RWPE2 (cell line): Measurements from ENCODE around the gene TMED10.

Experiments
- ATAC-seq: fragments of 200-7000 bp; cut with Tn5 transposase; 3 replicates; pipeline ENCODE4 v1.9.1; 2021; ENCODE audit warnings: low read depth
- DNase-seq: peaks from one replicate; pipeline ENCODE4 v3.0.0-alpha.2; 2020; ENCODE audit warnings: low spot score
- H3K27ac ChIP-seq: fragments of 450-650 bp; 2 replicates; pipeline ENCODE4 v1.5.1; 2017; ENCODE audit warnings: mild to moderate bottlenecking; ENCODE audit not compliant: poor library complexity, severe bottlenecking
- H3K27me3 ChIP-seq: fragments of 250-450 bp; sonication (Bioruptor Pico); 2 replicates; pipeline ENCODE4 v1.5.1; 2021; ENCODE audit warnings: mild to moderate bottlenecking, moderate library complexity; ENCODE audit not compliant: insufficient read depth, poor library complexity, severe bottlenecking
- H3K36me3 ChIP-seq: fragments of 250-450 bp; sonication (Bioruptor Pico); 2 replicates; pipeline ENCODE4 v1.5.1; 2020; ENCODE audit warnings: low read depth, mild to moderate bottlenecking, moderate library complexity
- H3K4me1 ChIP-seq: fragments of 250-450 bp; sonication (Bioruptor Pico); 2 replicates; pipeline ENCODE4 v1.5.1; 2021; ENCODE audit warnings: mild to moderate bottlenecking, moderate library complexity; ENCODE audit not compliant: insufficient read depth, poor library complexity, severe bottlenecking
- H3K4me3 ChIP-seq: fragments of 250-450 bp; sonication (Bioruptor Pico); 2 replicates; pipeline ENCODE4 v1.5.1; 2021; ENCODE audit warnings: mild to moderate bottlenecking, moderate library complexity; ENCODE audit not compliant: severe bottlenecking
- H3K9me3 ChIP-seq: fragments of 250-450 bp; sonication (Bioruptor Pico); 2 replicates; pipeline ENCODE4 v1.5.1; 2021; ENCODE audit warnings: mild to moderate bottlenecking, moderate library complexity; ENCODE audit not compliant: severe bottlenecking
- CTCF ChIP-seq: fragments of 450-650 bp; IDR thresholded peaks from one replicate; pipeline ENCODE4 v1.5.1; 2017; ENCODE audit warnings: mild to moderate bottlenecking, moderate library complexity; ENCODE audit not compliant: poor library complexity, severe bottlenecking

Gene TMED10

GRCh38 chr14:75196468-75196867 is 20.1 kb upstream of the TMED10 start:
- Histone ChIP-seq H3K27ac (no peak overlapping the region), H3K36me3 (no peaks in the 10 kb centered on the region), H3K4me1 (peaks cover 21% of the 10 kb centered on the region), H3K4me3 (no peak overlapping the region), H3K27me3 (no peaks in the 10 kb centered on the region), H3K9me3 (no peaks in the 10 kb centered on the region)
- no peak for TF ChIP-seq CTCF
- ATAC-seq (no peak), DNase-seq (no peak)

- no peak overlapping the region for H3K4me3 ChIP-seq
- no peaks in the 10 kb centered on the region for H3K9me3 ChIP-seq
- no peak overlapping the region for H3K27ac ChIP-seq
- H3K4me1 ChIP-seq, result peaks cover 21% of the 10 kb centered on the region
- TF ChIP-seq CTCF, result no peak
- H3K36me3 ChIP-seq, result no peaks in the 10 kb centered on the region
- no peak for DNase-seq
- ATAC-seq, result no peak
- no peaks in the 10 kb centered on the region for H3K27me3 ChIP-seq
Observed at GRCh38 chr14:75196064-75196463, 19.7 kb upstream of the TMED10 start.

- Histone ChIP-seq H3K4me1 (no peaks in the 10 kb centered on the region), H3K27me3 (no peaks in the 10 kb centered on the region), H3K27ac (no peak overlapping the region), H3K4me3 (no peak overlapping the region), H3K36me3 (no peaks in the 10 kb centered on the region), H3K9me3 (no peaks in the 10 kb centered on the region)
- TF ChIP-seq CTCF, result no peak
- DNase-seq (no peak), ATAC-seq (no peak)
Observed at GRCh38 chr14:75191100-75191499, 14.7 kb upstream of the TMED10 start.

GRCh38 chr14:75190023-75190422 is 13.6 kb upstream of the TMED10 start:
- H3K4me3 ChIP-seq, result no peak overlapping the region
- H3K36me3 ChIP-seq, result no peaks in the 10 kb centered on the region
- H3K9me3 ChIP-seq, result no peaks in the 10 kb centered on the region
- no peaks in the 10 kb centered on the region for H3K27me3 ChIP-seq
- no peak overlapping the region for H3K27ac ChIP-seq
- no peaks in the 10 kb centered on the region for H3K4me1 ChIP-seq
- ATAC-seq, result no peak
- no peak for DNase-seq
- no peak for TF ChIP-seq CTCF

- no peak overlapping the region for H3K27ac ChIP-seq
- no peak for DNase-seq
- no peak for TF ChIP-seq CTCF
- ATAC-seq, result no peak
- no peaks in the 10 kb centered on the region for H3K27me3 ChIP-seq
- H3K4me3 ChIP-seq, result no peak overlapping the region
- no peaks in the 10 kb centered on the region for H3K36me3 ChIP-seq
- no peaks in the 10 kb centered on the region for H3K9me3 ChIP-seq
- no peaks in the 10 kb centered on the region for H3K4me1 ChIP-seq
Observed at GRCh38 chr14:75188520-75189268, 12.3 kb upstream of the TMED10 start.
